A549 (cell line): ENCODE results near the gene STRBP.

Source experiments
- CTCF ChIP-seq: fragments of >200 bp; sonication (Bioruptor Twin); formaldehyde crosslinking; IDR thresholded peaks from 3 replicates; pipeline ENCODE4 v1.5.1; 2016
- EP300 ChIP-seq, 2 experiments: fragments of >200 bp; sonication (Bioruptor Twin); formaldehyde crosslinking; IDR thresholded peaks; 2 replicates in 1 of 2; 3 replicates in 1 of 2; pipeline ENCODE4 v1.6.1; 2016 to 2017
- MAX ChIP-seq: IDR thresholded peaks from 2 replicates; pipeline ENCODE4 v1.6.1; 2012
- PBX3 ChIP-seq: IDR thresholded peaks from 2 replicates; pipeline ENCODE4 v1.6.1; 2012
- POLR2A ChIP-seq: IDR thresholded peaks from 2 replicates; pipeline ENCODE4 v1.6.1; 2012; ENCODE audit warnings: mild to moderate bottlenecking, low read length
- SMC3 ChIP-seq: fragments of >200 bp; sonication (Bioruptor Twin); formaldehyde crosslinking; IDR thresholded peaks from 3 replicates; pipeline ENCODE4 v1.6.1; 2018; ENCODE audit warnings: inconsistent platforms

GRCh38 chr9:123131258-123131657 lies 137.1 kb downstream of the STRBP start:
- no peak for TF ChIP-seq CTCF
- no peak for TF ChIP-seq EP300 (IDR thresholded peaks at IDR 0.05)
- no peak for TF ChIP-seq PBX3
- TF ChIP-seq SMC3 = no peak
- TF ChIP-seq POLR2A = no peak
- TF ChIP-seq MAX = no peak
